GM12873 (cell line): ENCODE measurements around the gene WNT3A.

Experiments used
- TF ChIP-seq, protein P1 (sequence below): IDR thresholded peaks from 2 replicates; pipeline ENCODE4 v1.5.1; 2012; ENCODE audit warnings: low read depth, mild to moderate bottlenecking, moderate library complexity, low read length, control low read depth; ENCODE audit not compliant: insufficient read depth; ENCODE audit errors: missing control alignments

WNT3A gene

DNA sequence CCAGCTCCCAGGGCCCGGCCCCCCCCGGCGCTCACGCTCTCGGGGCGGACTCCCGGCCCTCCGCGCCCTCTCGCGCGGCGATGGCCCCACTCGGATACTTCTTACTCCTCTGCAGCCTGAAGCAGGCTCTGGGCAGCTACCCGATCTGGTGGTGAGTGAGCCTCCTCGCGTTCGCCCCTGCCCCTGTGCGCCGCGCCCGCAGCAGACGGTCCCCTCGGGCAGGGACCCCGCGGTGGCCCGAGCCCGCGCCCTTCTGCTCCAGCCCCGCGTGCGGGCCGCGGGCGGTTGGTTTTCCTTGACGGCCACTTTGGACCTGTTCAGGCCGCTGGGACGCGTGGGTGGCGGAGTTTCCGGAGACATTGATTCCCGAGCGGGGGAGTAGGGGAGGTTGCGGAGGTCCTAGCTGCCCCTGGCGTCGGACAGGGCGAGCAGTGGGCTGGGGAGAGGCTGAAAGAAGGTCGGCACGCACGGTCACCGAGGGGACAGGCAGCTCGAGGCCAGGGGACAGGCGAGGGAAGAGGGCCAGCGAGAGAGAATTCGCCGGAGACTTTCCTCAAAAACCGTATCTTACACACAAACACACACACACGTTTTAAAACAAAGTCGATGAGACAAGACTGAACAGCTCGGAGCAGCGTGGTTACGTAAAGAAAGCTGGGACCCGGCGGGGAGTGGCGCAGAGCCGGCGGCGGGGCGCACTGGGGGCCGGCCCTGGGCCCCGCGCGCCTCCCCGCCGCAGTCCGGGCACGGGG is 427 bp downstream of the WNT3A start:
- TF ChIP-seq, protein P1, sequence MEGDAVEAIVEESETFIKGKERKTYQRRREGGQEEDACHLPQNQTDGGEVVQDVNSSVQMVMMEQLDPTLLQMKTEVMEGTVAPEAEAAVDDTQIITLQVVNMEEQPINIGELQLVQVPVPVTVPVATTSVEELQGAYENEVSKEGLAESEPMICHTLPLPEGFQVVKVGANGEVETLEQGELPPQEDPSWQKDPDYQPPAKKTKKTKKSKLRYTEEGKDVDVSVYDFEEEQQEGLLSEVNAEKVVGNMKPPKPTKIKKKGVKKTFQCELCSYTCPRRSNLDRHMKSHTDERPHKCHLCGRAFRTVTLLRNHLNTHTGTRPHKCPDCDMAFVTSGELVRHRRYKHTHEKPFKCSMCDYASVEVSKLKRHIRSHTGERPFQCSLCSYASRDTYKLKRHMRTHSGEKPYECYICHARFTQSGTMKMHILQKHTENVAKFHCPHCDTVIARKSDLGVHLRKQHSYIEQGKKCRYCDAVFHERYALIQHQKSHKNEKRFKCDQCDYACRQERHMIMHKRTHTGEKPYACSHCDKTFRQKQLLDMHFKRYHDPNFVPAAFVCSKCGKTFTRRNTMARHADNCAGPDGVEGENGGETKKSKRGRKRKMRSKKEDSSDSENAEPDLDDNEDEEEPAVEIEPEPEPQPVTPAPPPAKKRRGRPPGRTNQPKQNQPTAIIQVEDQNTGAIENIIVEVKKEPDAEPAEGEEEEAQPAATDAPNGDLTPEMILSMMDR = no peak

DNA sequence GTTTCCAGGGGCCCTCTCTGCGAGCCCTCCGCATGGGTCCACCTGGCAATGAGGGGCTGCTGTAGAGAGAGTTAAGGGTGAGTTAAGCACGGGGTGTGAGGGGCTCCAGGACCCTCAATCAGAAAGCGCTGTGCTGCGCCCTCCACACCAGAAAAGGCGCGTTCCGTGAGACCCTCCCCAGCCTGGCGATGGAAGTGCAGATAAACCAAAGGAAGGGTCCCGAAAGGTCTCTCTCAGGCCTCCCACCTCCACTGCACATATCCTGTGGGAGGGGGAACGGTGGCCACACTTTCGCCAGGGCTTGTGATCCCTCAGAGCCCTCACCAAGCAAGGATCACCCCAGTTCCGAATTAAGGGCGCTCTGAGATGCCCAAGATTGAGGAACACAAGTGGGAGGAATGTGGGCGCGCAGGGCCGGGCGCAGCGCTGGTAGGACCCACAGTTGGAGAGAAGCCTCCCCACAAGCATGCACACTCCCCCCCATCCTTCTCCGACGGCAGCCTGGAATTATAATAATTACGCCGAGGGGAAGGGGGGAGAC is 1.1 kb downstream of the WNT3A start:
- TF ChIP-seq, protein P1 = no peak

DNA sequence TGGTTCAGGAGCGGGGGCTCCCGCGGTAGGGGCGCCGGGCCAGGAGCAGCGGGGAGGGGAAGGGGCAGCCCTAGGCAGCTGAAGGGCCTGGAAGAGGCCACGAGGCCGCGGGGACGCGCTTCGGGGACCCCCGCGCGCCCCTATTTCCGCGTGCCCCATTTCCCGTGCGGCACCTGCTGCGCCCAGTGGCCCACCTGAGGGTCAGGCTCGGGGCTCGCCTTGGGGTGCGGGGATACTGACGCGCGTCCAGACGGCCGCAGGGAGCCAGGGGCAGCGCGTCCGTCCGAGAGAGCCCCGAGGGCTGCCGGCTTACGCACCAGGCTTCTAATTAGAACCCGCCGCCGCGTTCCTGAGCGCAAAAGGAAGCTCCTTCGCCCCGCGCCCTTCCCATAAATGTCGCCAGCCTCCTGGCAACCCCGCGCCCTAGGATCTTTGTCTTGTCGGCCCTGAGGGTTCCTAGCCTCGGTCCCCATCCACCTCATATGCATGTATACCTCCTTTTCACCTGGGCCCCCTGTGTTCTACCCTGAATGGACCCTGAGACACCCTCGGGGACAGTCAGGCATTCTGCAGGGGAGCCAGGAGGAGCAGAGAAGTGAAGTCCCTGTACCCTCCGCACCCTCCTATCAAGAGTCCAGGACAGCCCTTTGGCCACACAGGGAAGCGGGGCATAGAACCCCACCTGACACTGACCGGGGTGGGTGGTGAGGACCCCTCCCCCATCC is 1.8 kb downstream of the WNT3A start:
- TF ChIP-seq, protein P1 = no peak

DNA sequence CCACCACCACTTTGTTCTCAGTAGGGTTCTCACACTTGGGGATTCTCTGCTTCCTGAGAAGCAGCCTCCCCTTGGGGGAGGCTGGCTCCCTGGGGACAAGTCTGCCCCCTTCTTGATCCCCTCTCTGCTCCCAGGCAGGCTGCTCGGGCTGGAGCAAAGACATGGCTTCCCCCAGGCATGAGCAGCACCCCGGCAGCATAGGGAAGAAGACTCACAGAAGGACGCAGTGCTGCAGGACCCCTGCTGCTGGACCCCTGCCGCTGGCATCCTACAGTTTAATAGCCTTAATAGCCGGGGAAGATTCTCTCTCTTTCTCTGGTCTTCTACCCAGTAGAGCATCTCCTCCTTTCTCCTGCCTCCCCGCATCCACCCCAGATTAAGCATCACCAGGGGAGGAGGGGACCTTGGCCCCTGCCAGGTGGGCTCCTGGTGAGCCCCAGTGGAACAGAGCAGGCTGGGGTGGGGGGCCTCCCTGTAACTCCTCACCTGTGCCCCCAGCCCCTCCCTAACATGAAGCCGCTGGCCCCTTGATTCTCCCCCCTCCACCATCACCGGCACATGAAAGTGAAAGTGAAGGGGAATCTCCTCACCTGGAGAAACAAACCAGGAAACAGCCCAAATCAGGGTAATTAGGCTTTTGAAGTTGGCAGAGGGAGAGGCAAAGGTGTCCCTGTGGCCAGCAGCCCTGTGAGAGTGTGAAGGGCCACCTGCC is 2.5 kb downstream of the WNT3A start:
- TF ChIP-seq, protein P1 = no peak

DNA sequence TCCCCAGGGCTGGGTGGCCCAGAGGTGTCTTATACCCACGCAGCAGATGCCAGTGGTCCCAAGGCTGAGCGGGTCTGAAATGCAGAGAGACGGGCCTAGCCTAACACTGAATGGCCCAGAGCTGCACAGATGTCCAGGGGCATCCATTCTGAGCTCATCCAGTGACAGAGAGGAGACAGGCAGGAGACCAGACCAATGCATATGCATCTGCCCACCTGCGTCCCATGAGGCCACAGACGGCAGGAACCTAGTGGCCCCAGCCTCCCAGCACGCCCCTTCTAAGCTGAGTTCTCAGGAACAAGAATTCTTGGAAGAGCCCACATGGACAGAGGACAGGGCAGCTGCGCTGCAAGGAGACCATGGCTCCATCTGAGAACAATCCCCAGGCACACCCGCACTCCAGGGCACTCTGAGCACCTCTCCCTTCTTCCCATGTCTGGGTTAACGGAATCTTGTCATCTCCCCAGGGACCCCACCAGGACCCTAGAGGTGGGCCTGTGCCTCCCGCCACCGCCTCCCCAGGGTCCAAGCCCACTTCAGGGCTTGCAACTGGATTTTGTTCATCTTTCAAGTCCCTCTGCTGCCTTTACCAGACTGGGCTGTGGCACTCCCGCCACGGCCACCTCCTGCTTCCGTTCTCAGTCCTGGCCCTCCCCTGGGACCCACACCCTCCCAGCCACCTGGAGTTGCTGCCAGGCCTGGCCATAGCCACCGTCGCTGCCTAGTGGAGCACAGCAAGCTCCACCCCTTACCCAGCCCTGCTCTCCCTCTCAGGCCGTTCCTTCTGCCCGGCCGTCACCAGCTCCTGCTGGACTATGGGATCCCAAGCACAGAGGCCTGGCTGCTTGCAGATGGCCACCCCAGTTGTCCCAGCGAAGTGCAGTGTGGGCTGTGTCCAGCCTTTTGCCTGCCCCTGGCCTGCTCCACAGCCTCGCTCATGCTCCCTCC is 3.3 kb downstream of the WNT3A start:
- TF ChIP-seq, protein P1 = no peak

DNA sequence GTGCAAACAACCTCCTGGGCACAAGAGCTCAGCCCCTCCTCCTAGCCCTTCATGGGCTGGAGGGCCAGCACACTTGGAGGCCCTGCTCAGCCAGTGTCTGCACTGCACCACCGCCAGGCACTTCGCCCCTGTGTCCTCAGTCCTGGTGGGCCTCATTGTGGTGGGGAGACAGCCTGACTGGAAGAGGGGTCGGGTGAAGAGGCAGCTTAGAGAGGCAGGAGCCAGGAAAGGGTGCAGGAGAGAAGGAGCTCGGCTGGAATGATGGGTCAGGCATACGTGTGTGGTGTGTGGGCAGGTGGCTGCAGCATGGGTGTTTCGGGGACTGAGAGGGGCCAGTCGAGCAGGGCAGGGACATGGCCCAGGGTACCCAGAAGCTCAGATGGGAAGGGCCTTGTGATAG is 4.1 kb downstream of the WNT3A start:
- TF ChIP-seq, protein P1 = no peak
